HG03060 (cell line): ENCODE data around the gene TFEC.
"Not testable (repeated sequence)": the region's sequence is repeated elsewhere in the genome, so short reads cannot be mapped to it uniquely, and the experiment has no call there.

Experiments used
- ATAC-seq: cut with Tn5 transposase; IDR thresholded peaks from one replicate; pipeline ENCODE4 v1.9.1; 2021; ENCODE audit warnings: low read depth, moderate number of reproducible peaks; ENCODE audit not compliant: unreplicated experiment

TFEC gene

DNA sequence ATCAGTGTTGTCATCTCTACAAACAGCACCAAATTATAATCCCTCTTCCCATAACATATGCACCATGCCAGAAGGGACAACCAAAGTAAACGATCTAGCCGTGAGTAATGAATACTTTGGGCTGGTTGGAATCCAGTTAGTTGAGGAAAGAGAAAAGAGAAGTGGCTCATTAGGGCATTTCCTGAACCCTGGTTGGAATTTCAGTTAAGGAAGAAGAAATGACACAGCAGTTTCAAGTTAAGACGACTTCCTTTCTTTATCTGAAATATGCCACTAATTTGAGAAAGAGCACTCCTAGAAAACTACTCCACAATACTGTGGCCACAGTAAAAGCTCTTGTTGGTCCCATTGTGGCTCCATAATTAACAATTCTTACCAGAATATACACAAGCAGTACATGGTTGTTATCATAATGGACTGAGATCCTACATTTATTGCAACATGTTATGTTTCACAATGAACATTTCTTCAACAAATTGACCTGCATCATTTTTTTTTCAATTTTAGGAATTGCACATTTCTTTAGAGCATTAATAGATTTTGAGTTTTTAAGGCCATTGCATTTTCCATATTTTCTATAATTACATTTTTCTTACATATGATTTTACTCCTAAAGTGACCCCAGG lies at the start of gene TFEC:
Gene TFEC (minus strand): TSS at position 113 of the 626 bp plus-strand sequence. CDS start 46,322 bp downstream, outside the sequence.
- no peak for ATAC-seq

GRCh38 chr7:116075351-116076145 lies 45.0 kb upstream of the TFEC start:
- no peak for ATAC-seq

DNA sequence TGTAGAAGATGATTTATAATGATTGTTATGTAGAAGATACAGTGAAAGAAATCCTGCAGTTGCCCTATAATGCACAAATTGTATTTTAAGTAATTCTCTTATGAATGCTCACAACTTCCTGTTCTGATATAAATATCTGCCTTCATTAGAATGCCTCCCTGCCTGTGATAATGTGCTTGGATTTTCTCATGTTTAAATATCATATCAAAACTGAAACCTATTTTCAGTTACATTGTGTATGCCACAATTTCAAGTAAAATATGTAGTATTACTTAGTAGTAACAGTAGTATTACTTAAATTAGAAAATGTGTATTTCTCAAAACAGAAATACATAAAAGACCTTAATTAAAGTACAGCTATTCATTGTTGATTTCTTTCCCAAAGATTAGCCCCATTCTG lies 41.1 kb upstream of the TFEC start:
- ATAC-seq: no peak

GRCh38 chr7:116064179-116064578 lies 33.6 kb upstream of the TFEC start:
- ATAC-seq: no peak

GRCh38 chr7:116062666-116063065 lies 32.1 kb upstream of the TFEC start:
- ATAC-seq: no peak

DNA sequence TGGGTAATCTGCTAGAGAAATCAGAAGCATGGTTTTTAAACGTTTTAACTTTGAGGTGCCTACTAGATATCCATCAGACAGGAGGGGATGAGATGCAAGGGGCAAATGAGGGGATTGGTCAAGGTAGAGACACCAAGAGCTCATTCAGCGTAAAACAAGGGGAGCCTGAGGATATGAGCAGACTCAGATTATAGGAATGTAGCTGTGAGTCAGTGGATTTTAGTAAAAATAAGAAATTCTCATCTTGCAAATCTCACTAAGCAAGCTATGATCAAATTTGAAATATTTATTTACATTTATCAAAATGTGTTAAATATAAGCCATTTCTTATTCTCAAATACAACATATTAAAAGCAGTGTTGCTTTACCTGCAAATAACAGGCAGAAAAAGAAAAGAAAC lies 21.4 kb upstream of the TFEC start:
- no peak for ATAC-seq

DNA sequence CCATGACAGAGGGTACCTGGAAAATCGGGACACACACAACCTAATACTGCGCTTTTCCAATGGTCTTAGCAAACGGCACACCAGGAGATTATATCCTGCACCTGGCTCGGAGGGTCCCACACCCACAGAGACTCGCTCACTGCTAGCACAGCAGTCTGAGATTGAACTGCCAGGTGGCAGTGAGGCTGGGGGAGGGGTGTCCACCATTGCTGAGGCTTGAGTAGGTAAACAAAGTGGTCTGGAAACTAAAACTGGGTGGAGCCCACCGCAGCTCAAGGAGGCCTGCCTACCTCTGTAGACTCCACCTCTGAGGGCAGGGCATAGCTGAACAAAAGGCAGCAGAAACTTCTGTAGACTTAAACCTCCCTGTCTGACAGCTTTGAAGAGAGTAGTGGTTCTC lies 16.7 kb upstream of the TFEC start:
- not testable (repeated sequence) for ATAC-seq

- no peak for ATAC-seq
Measured at GRCh38 chr7:116045532-116045931, 15.0 kb upstream of the TFEC start.

GRCh38 chr7:116041615-116042014 lies 11.1 kb upstream of the TFEC start:
- ATAC-seq: peak; percentile 98

- no peak for ATAC-seq
Measured at GRCh38 chr7:116037401-116037800, 6.8 kb upstream of the TFEC start.

DNA sequence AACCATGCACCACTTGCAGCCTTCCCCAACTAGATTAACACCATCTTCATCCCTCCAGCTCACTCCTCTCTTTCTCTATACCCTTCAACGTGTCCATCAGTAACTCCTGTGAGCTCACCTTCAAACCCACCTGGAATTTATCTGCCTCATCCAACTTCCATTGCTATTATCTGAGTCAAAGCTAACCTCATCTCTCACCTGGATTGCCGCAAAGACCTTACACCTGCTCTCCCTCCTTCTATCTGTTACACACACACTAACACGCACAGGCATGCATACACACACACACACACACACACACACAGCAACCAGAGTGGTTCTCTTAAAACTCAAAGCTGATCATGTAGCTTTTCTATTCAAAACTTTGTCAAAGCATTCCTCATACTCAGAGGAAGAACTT lies 3.8 kb upstream of the TFEC start:
- no peak for ATAC-seq

DNA sequence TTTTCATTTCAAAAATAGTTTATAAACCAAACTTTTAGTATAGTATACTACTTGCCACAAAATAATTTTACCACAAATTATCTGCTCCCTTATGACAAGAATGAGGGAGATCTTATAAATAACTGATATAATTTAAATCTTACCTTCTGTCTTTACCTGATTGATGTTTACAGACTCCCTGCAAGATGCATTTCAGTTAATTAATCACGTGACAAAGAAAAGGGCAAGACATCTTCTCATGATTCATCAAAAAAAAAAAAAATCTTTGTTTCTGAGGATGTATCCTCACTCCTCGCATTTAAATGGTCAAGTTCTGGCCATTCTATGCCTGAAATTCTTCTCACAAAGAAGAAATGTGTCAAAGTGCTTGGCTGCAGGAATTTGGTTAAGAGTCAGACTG lies 2.3 kb upstream of the TFEC start:
- no peak for ATAC-seq

GRCh38 chr7:116028787-116029186 lies 1.8 kb downstream of the TFEC start:
- peak; percentile 87 for ATAC-seq

DNA sequence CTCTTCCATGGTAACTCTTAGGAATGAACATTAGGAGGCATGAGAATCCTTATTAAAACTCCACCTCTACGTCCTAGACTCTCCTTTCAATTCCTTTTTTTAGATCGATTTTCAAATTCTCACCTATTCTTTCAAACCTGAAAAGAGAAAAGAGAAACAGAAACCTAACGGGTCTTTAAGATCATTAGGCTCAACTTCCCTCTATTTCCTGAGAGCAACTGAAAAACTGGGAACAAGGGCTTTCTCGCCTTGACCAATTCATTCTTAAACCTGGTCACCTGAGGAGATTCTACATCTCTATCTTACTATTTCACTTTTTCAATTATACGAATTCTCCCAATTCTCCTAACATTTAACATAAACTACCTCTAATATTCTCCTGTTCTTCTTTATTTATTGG lies 2.8 kb downstream of the TFEC start:
- no peak for ATAC-seq

GRCh38 chr7:116024826-116025809 lies 5.4 kb downstream of the TFEC start:
- no peak for ATAC-seq

DNA sequence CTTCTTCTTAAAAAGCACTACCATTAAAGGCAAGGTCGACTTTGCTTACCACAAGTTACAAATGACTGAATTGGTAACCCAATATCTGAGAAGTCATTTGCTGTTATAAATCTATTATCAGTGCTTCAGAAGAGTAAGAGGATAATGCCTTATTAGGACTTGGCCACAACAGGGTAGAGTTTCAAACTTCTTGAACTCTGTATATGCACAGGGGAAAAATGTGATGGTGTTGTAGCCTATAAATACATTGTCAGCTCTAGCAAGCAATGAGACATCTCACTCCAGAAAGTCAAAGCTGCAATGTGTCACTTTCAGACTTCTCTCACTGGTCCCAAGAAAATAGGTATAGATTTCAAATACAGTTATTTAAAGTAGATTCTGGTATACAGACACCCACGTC lies 9.3 kb downstream of the TFEC start:
- no peak for ATAC-seq

- no peak for ATAC-seq
Measured at GRCh38 chr7:116018731-116019130, 11.8 kb downstream of the TFEC start.

- ATAC-seq: no peak
Measured at GRCh38 chr7:116013675-116014074, 16.9 kb downstream of the TFEC start.

GRCh38 chr7:116011584-116011983 lies 19.0 kb downstream of the TFEC start:
- ATAC-seq: no peak

GRCh38 chr7:116004762-116005161 lies 25.8 kb downstream of the TFEC start:
- ATAC-seq: not testable (repeated sequence)

GRCh38 chr7:115997221-115997620 lies 33.3 kb downstream of the TFEC start:
- no peak for ATAC-seq
